HCT116 (cell line): ENCODE measurements around the gene TDRD15. TPM values are rescaled to one million over a fixed set of nuclear protein-coding genes. Genes with fewer than 3 reads are reported as not detected.

Source experiments
- ATAC-seq: fragments of 200-7000 bp; cut with Tn5 transposase; 2 replicates; pipeline ENCODE4 v1.9.1; 2020; ENCODE audit warnings: mild to moderate bottlenecking, moderate library complexity
- BruUV-seq: library from RNA; stranded (reverse); fragments of 400-500 nt; replicated peaks from 2 replicates; lab custom pipeline; 2021; lab: Mats Ljungman, UMichigan
- CTCF ChIA-PET: fragments of 300-600 bp; sonication (Branson Sonifier 250); formaldehyde crosslinking; loops from one replicate; lab custom pipeline; 2021; ENCODE audit warnings: antibody characterized with exemption; lab: Charles Lee
- POLR2A ChIA-PET: fragments of 300-600, 350-600 bp; sonication (Branson Sonifier 250); formaldehyde crosslinking; loops from one replicate; lab custom pipeline; 2021; ENCODE audit warnings: antibody characterized with exemption; lab: Charles Lee
- RAD21 ChIA-PET, 2 experiments: fragments of 300-600 bp; sonication (Branson Sonifier 250); formaldehyde crosslinking; loops; one replicate each; lab custom pipeline; 2023; ENCODE audit warnings: low total read pairs in 2 of 2; ENCODE audit not compliant: uncharacterized antibody in 2 of 2, unreplicated experiment in 2 of 2, low non-redundant PET in 1 of 2; lab: Charles Lee
- DNase-seq: peaks from one replicate; pipeline ENCODE4 v3.0.0-alpha.2; 2010; ENCODE audit warnings: low read depth, low spot score
- H2AFZ ChIP-seq: fragments of 200-600 bp; shearing (Covaris generic), sonication (generic); 2 replicates; pipeline ENCODE4 v1.6.1; 2017; ENCODE audit warnings: low read depth, mixed run types, mixed read lengths, antibody characterized with exemption, low read length; ENCODE audit not compliant: poor library complexity, severe bottlenecking
- H3K27ac ChIP-seq: 2 replicates; pipeline ENCODE4 v1.5.1; 2012; ENCODE audit warnings: low read depth, low read length
- H3K27me3 ChIP-seq: fragments of 200-600 bp; sonication (generic); 2 replicates; pipeline ENCODE4 v1.6.1; 2016; ENCODE audit warnings: mixed run types, low read length, mixed read lengths; ENCODE audit not compliant: insufficient read depth
- H3K36me3 ChIP-seq, 2 experiments: fragments of 200-500 bp in 1 of 2; fragments of 200-600 bp in 1 of 2; sonication (Bioruptor generic) in 1 of 2; sonication (generic) in 1 of 2; 2 replicates each; pipeline versions ENCODE4 v1.5.1 to v1.6.1; 2014 to 2016; ENCODE audit warnings: low read length in 2 of 2, inconsistent platforms in 1 of 2, mixed read lengths in 1 of 2, mixed run types in 1 of 2; ENCODE audit not compliant: insufficient read depth in 2 of 2, control insufficient read depth in 1 of 2
- H3K4me1 ChIP-seq, 2 experiments: fragments of 200-600 bp in 1 of 2; sonication (generic) in 1 of 2; 2 replicates each; pipeline versions ENCODE4 v1.5.1 to v1.6.1; 2012 to 2017; ENCODE audit warnings: low read length in 2 of 2, inconsistent platforms in 1 of 2, mild to moderate bottlenecking in 1 of 2, mixed read lengths in 1 of 2, mixed run types in 1 of 2, moderate library complexity in 1 of 2; ENCODE audit not compliant: insufficient read depth in 2 of 2, control insufficient read depth in 1 of 2
- H3K4me2 ChIP-seq: fragments of 200-600 bp; sonication (generic); 2 replicates; pipeline ENCODE4 v1.6.1; 2017; ENCODE audit warnings: mixed run types, low read length, mixed read lengths
- H3K4me3 ChIP-seq, 2 experiments: fragments of 200-600 bp in 1 of 2; sonication (generic) in 1 of 2; replicated peaks in 1 of 2; 2 replicates each; pipeline ENCODE4 v1.5.1; 2011 to 2016; ENCODE audit warnings: low read length in 2 of 2, control low read depth in 1 of 2, low read depth in 1 of 2, mild to moderate bottlenecking in 1 of 2, mixed read lengths in 1 of 2, mixed run types in 1 of 2
- H3K79me2 ChIP-seq: fragments of 200-600 bp; sonication (generic); 2 replicates; pipeline ENCODE4 v1.6.1; 2017; ENCODE audit warnings: mild to moderate bottlenecking, mixed run types, low read length, moderate library complexity, mixed read lengths; ENCODE audit not compliant: insufficient read depth
- H3K9ac ChIP-seq: fragments of 200-600 bp; sonication (generic); 2 replicates; pipeline ENCODE4 v1.6.1; 2016; ENCODE audit warnings: low read length, mixed read lengths
- H3K9me2 ChIP-seq: fragments of 200-600 bp; sonication (generic), shearing (Covaris generic); 2 replicates; pipeline ENCODE4 v1.6.1; 2017; ENCODE audit warnings: mixed run types, mild to moderate bottlenecking, moderate library complexity; ENCODE audit not compliant: insufficient read depth
- H3K9me3 ChIP-seq, 2 experiments: fragments of 200-500 bp in 1 of 2; fragments of 200-600 bp in 1 of 2; sonication (Bioruptor generic) in 1 of 2; sonication (generic) in 1 of 2; 2 replicates each; pipeline ENCODE4 v1.6.1; 2014 to 2017; ENCODE audit warnings: low read length in 2 of 2, mixed read lengths in 2 of 2, inconsistent platforms in 1 of 2, low read depth in 1 of 2, mild to moderate bottlenecking in 1 of 2, mixed run types in 1 of 2, moderate library complexity in 1 of 2; ENCODE audit not compliant: control insufficient read depth in 1 of 2, insufficient read depth in 1 of 2
- H4K20me1 ChIP-seq: fragments of 200-600 bp; sonication (generic), shearing (Covaris generic); 2 replicates; pipeline ENCODE4 v1.6.1; 2017; ENCODE audit warnings: mixed run types, mild to moderate bottlenecking, moderate library complexity; ENCODE audit not compliant: insufficient read depth
- EGR1 ChIP-seq: IDR thresholded peaks from 2 replicates; pipeline ENCODE4 v1.6.1; 2012; ENCODE audit warnings: low read depth
- RAD21 ChIP-seq: IDR thresholded peaks from 2 replicates; pipeline ENCODE4 v1.6.1; 2012; ENCODE audit warnings: low read depth, mild to moderate bottlenecking
- SP1 ChIP-seq: IDR thresholded peaks from 2 replicates; pipeline ENCODE4 v1.6.1; 2012; ENCODE audit warnings: low read depth
- TCF7L2 ChIP-seq: IDR thresholded peaks from 2 replicates; pipeline ENCODE4 v1.7.0; 2011; ENCODE audit warnings: borderline replicate concordance, inconsistent platforms; ENCODE audit not compliant: insufficient read depth, insufficient read length; ENCODE audit errors: extremely low read depth
- ZBTB33 ChIP-seq: IDR thresholded peaks from 2 replicates; pipeline ENCODE4 v1.6.1; 2011; ENCODE audit warnings: mild to moderate bottlenecking, low read length, moderate library complexity; ENCODE audit not compliant: insufficient replicate concordance; ENCODE audit errors: extremely low read depth
- intact Hi-C: fragments of 100-400 bp; cut with micrococcal nuclease; formaldehyde crosslinking; loops from 2 replicates; pipeline ENCODE4 v1.10.0; 2022
- total RNA-seq: library from RNA; stranded (reverse); gene quantifications from one replicate; pipeline ENCODE4 v1.2.1, GENCODE V29; 2021; ENCODE audit not compliant: unreplicated experiment
- TF ChIP-seq, protein P1 (sequence below), 3 experiments: fragments of 200-600 bp in 1 of 3; sonication (generic) in 1 of 3; IDR thresholded peaks in 2 of 3; conservative IDR thresholded peaks in 1 of 3; 2 replicates each; pipeline ENCODE4 v1.5.1; 2012 to 2017; ENCODE audit warnings: low read depth in 2 of 3, low read length in 2 of 3, antibody characterized with exemption in 1 of 3, borderline replicate concordance in 1 of 3, control low read depth in 1 of 3, mild to moderate bottlenecking in 1 of 3, mixed read lengths in 1 of 3, mixed run types in 1 of 3, moderate library complexity in 1 of 3; ENCODE audit not compliant: insufficient read depth in 1 of 3
- TF ChIP-seq, protein P2 (sequence below): IDR thresholded peaks from 2 replicates; pipeline ENCODE4 v1.6.1; 2012

The TDRD15 gene
- total RNA-seq, 1 experiment from 2014 or later = not detected

DNA sequence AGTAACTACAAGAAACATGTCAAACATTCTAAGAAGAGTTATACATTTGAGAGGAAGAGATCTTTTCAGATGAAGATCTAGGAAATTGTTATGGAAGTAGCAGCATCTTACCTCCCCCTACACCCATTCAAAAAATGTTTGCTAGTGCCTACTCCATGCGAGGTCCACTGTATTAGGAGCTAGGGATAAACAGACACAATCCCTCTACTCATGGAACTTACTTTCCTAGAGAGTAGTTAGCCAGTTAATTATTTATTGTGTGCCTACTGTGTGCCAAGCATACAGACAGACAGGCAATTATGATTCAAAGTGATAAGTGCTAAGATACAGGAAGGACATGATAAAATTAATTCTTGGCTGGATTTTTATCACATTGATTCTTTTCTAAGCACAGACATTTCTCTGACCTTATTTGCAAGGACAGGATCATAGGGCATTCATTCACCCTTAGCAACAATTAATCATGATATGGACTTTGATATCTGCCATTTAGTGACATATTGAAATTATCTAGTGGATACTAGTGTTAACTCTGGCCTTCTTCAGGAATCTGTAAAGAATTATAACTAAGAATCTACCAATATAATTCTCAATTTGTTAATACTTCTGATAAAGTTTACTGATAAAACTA is 19.6 kb upstream of the TDRD15 start:
- DNase-seq = no peak
- Histone ChIP-seq H3K27me3 (peaks cover 8% of the 10 kb centered on the region; the same call in 1 of the 2 replicates), H4K20me1 (no peaks in the 10 kb centered on the region), H3K4me1 (no peaks in the 10 kb centered on the region), H3K9me2 (no peaks in the 10 kb centered on the region), H3K4me3 (no peak overlapping the region), H2AFZ (no peak overlapping the region), H3K9me3 (no peaks in the 10 kb centered on the region), H3K36me3 (no peaks in the 10 kb centered on the region), H3K79me2 (no peaks in the 10 kb centered on the region), H3K4me2 (no peak overlapping the region), H3K9ac (no peak overlapping the region), H3K27ac (no peak overlapping the region)
- TF ChIP-seq RAD21 (no peak), SP1 (no peak), ZBTB33 (no peak), TCF7L2 (no peak), EGR1 (no peak)
- TF ChIP-seq, protein P1, sequence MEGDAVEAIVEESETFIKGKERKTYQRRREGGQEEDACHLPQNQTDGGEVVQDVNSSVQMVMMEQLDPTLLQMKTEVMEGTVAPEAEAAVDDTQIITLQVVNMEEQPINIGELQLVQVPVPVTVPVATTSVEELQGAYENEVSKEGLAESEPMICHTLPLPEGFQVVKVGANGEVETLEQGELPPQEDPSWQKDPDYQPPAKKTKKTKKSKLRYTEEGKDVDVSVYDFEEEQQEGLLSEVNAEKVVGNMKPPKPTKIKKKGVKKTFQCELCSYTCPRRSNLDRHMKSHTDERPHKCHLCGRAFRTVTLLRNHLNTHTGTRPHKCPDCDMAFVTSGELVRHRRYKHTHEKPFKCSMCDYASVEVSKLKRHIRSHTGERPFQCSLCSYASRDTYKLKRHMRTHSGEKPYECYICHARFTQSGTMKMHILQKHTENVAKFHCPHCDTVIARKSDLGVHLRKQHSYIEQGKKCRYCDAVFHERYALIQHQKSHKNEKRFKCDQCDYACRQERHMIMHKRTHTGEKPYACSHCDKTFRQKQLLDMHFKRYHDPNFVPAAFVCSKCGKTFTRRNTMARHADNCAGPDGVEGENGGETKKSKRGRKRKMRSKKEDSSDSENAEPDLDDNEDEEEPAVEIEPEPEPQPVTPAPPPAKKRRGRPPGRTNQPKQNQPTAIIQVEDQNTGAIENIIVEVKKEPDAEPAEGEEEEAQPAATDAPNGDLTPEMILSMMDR (IDR thresholded peaks at IDR 0.05 in 2 of 3, conservative IDR thresholded peaks at IDR 0.05 in 1 of 3; ENCODE audit: borderline replicate concordance in 1 of 3, insufficient read depth in 1 of 3, low read depth in 2 of 3, low read length in 2 of 3) = no peak
- TF ChIP-seq, protein P2, sequence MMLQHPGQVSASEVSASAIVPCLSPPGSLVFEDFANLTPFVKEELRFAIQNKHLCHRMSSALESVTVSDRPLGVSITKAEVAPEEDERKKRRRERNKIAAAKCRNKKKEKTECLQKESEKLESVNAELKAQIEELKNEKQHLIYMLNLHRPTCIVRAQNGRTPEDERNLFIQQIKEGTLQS = no peak
- ChIA-PET CTCF (no interaction called here), POLR2A (no interaction called here), RAD21 (no interaction called here)
- no peak for ATAC-seq
- BruUV-seq = no TSS peak
- intact Hi-C loops = no loop called here
